SU-DHL-6 (cell line): ENCODE results near the gene ZNF335.

Experiments
- EZH2phosphoT487 ChIP-seq: fragments of 200-600 bp; sonication (generic), shearing (Covaris generic); conservative IDR thresholded peaks from 2 replicates; pipeline ENCODE4 v1.6.1; 2018; ENCODE audit warnings: mild to moderate bottlenecking, antibody characterized with exemption, low read length, moderate library complexity, mixed read lengths
- TF ChIP-seq, protein P1 (sequence below): fragments of 200-600 bp; sonication (generic); IDR thresholded peaks from one replicate; pipeline ENCODE4 v1.5.1; 2017; ENCODE audit warnings: antibody characterized with exemption, mild to moderate bottlenecking, low read length, moderate library complexity; ENCODE audit not compliant: insufficient read depth, poor library complexity, severe bottlenecking

DNA sequence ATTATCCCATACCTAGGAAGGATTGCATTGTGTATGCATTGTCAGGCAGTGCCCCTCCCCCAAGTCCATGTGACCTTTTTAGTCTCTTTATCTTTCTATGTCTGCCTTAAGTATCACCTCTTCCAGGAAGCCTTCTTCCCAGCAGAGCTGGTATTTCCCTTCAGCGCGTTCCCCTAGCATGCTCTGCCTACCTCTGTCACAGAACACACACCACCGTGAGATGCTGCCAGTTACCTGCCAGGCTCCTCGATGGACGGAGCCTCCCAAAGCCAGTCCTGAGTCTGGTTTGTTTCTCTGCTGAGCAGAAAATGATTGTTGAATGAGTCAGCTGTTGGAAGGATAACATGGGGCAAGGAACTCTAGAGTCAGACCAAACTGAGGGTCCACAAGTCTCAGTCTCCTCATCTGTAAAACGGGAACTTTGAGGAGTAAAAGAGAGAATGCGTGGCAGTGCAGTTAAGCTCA is 11.3 kb upstream of the ZNF335 start:
- TF ChIP-seq, protein P1, sequence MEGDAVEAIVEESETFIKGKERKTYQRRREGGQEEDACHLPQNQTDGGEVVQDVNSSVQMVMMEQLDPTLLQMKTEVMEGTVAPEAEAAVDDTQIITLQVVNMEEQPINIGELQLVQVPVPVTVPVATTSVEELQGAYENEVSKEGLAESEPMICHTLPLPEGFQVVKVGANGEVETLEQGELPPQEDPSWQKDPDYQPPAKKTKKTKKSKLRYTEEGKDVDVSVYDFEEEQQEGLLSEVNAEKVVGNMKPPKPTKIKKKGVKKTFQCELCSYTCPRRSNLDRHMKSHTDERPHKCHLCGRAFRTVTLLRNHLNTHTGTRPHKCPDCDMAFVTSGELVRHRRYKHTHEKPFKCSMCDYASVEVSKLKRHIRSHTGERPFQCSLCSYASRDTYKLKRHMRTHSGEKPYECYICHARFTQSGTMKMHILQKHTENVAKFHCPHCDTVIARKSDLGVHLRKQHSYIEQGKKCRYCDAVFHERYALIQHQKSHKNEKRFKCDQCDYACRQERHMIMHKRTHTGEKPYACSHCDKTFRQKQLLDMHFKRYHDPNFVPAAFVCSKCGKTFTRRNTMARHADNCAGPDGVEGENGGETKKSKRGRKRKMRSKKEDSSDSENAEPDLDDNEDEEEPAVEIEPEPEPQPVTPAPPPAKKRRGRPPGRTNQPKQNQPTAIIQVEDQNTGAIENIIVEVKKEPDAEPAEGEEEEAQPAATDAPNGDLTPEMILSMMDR: no peak
- TF ChIP-seq EZH2phosphoT487: no peak
